Esophagus squamous epithelium (tissue), 5 donors: ENCODE measurements around the gene CYP27B1. TPM values are rescaled to one million over a fixed set of nuclear protein-coding genes. Genes with fewer than 3 reads are reported as not detected.

Experiments used
- DNase-seq: peaks from one replicate; lab custom pipeline; 2025; lab: John Stamatoyannopoulos, UW
- H3K27ac ChIP-seq, 4 donors: fragments of 200-600 bp; sonication (generic); one replicate each; pipeline ENCODE4 v1.5.1; 2016 to 2019; ENCODE audit warnings: mild to moderate bottlenecking in 1 of 4
- H3K27me3 ChIP-seq, 4 donors: fragments of 200-600 bp; sonication (generic); 1 replicate in 3 of 4; 2 replicates in 1 of 4; pipeline versions ENCODE4 v1.5.1 to v1.6.0; 2017 to 2021; ENCODE audit warnings: antibody characterized with exemption in 1 of 4
- H3K36me3 ChIP-seq, 3 donors: fragments of 200-600 bp; sonication (generic); one replicate each; pipeline ENCODE4 v1.5.1; 2016 to 2019
- H3K4me1 ChIP-seq, 3 donors: fragments of 200-600 bp; sonication (generic); one replicate each; pipeline ENCODE4 v1.5.1; 2017 to 2019
- H3K4me3 ChIP-seq, 4 donors: fragments of 200-600 bp; sonication (generic); 1 replicate in 3 of 4; 2 replicates in 1 of 4; pipeline ENCODE4 v1.5.1; 2016 to 2019; ENCODE audit warnings: mild to moderate bottlenecking in 2 of 4, moderate library complexity in 1 of 4
- H3K9me3 ChIP-seq, 3 donors: fragments of 200-600 bp; sonication (generic); one replicate each; pipeline ENCODE4 v1.5.1; 2016 to 2019
- POLR2A ChIP-seq, 4 donors: fragments of 450-650 bp; IDR thresholded peaks; one replicate each; pipeline ENCODE4 v1.6.1; 2017; ENCODE audit warnings: antibody characterized with exemption in 4 of 4, mild to moderate bottlenecking in 4 of 4, moderate library complexity in 3 of 4
- WGBS, 2 donors: methylation state at CpG; one replicate each; pipeline ENCODE4 v1.1.5; 2018; 5-methylcytosine and 5-hydroxymethylcytosine counted together
- intact Hi-C: fragments of 100-400 bp; cut with DNase I; formaldehyde crosslinking; loops from one replicate; pipeline ENCODE4 v1.15.0; 2022
- total RNA-seq, 4 donors: library from RNA; depleted of rRNA; stranded (reverse); fragments of >200 nt; gene quantifications; one replicate each; pipeline ENCODE4 v1.1.0, GENCODE V29; 2016
- TF ChIP-seq, protein P1 (sequence below), 6 experiments: fragments of 450-650 bp in 4 of 6; fragments of 200-600 bp in 2 of 6; sonication (generic) in 2 of 6; IDR thresholded peaks; one replicate each; pipeline ENCODE4 v1.5.1; 2016 to 2019; ENCODE audit warnings: antibody characterized with exemption in 6 of 6, mild to moderate bottlenecking in 4 of 6, moderate library complexity in 4 of 6
- donor health status: DM: yes; HTN: yes; CAD: no.

The CYP27B1 gene
- total RNA-seq, 4 donors from 2014 or later, result 0.18 to 1.7 (median 1.1) TPM

DNA sequence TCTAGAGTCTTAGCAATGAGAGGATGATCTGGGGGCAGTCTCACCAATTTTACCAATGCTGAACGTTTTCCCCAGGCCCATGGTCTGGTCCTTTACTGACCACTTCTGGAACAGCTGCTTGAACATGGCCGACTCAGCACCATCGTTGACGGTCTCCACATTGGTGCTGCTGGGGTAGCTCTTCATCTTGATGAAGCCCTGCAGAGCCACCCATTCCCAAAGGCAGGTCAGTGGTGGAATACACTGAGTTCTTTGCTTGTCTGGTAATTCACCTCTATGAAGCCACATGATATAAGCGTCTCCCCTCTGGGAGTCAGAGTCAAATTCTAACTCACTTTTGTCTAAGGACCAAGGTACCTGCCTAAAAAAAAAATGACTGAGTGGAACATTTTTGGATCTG, 41.5 kb upstream of the CYP27B1 start:
- Histone ChIP-seq H3K27ac (no peak overlapping the region), H3K9me3 (no peaks in the 10 kb centered on the region), H3K4me1 (peaks cover 0 to 11% (median 0%) of the 10 kb centered on the region in 3 donors), H3K36me3 (peaks cover 0 to 93% (median 26%) of the 10 kb centered on the region in 3 donors), H3K27me3 (no peaks in the 10 kb centered on the region), H3K4me3 (no peak overlapping the region)
- intact Hi-C loops, result no loop called here
- DNase-seq, result no peak
- TF ChIP-seq, protein P1, sequence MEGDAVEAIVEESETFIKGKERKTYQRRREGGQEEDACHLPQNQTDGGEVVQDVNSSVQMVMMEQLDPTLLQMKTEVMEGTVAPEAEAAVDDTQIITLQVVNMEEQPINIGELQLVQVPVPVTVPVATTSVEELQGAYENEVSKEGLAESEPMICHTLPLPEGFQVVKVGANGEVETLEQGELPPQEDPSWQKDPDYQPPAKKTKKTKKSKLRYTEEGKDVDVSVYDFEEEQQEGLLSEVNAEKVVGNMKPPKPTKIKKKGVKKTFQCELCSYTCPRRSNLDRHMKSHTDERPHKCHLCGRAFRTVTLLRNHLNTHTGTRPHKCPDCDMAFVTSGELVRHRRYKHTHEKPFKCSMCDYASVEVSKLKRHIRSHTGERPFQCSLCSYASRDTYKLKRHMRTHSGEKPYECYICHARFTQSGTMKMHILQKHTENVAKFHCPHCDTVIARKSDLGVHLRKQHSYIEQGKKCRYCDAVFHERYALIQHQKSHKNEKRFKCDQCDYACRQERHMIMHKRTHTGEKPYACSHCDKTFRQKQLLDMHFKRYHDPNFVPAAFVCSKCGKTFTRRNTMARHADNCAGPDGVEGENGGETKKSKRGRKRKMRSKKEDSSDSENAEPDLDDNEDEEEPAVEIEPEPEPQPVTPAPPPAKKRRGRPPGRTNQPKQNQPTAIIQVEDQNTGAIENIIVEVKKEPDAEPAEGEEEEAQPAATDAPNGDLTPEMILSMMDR (IDR thresholded peaks at IDR 0.05), result no peak
- no peak for TF ChIP-seq POLR2A (IDR thresholded peaks at IDR 0.05)
- 74 to 87% methylated on average over 5 of the region's 5 CpGs for WGBS, 2 donors

DNA sequence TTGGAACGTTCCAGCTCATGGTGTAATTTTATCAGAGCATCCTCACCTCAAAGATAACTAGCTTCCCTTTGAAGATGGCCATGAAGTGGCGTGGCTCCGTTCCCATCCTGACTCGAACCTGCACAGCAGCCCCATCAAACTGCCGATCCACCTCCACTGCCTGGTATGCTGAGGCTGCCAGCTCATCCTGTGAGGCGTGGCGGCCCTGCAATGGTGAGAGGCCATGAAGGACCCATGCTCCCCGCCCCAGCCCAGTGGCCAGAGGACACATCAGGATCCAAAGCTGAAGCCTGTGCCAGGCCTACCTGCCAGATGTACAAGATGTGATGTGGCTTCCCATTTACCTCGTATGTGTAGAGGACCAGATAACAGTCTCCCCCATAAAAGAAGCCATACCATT, 40.4 kb upstream of the CYP27B1 start:
- intact Hi-C loops, result no loop called here
- no peaks in the 10 kb centered on the region for H3K27me3 ChIP-seq
- no peak overlapping the region for H3K27ac ChIP-seq
- H3K4me3 ChIP-seq, result no peak overlapping the region
- DNase-seq, result no peak
- no peak for TF ChIP-seq POLR2A (IDR thresholded peaks at IDR 0.05)
- TF ChIP-seq, protein P1 (IDR thresholded peaks at IDR 0.05), result no peak
- H3K36me3 ChIP-seq, result peaks cover 0 to 95% (median 26%) of the 10 kb centered on the region in 3 donors
- H3K4me1 ChIP-seq, result peaks cover 0 to 13% (median 0%) of the 10 kb centered on the region in 3 donors
- no peaks in the 10 kb centered on the region for H3K9me3 ChIP-seq
- WGBS, 2 donors, result 70 to 75% methylated on average over 2 to 5 of the region's 9 CpGs

DNA sequence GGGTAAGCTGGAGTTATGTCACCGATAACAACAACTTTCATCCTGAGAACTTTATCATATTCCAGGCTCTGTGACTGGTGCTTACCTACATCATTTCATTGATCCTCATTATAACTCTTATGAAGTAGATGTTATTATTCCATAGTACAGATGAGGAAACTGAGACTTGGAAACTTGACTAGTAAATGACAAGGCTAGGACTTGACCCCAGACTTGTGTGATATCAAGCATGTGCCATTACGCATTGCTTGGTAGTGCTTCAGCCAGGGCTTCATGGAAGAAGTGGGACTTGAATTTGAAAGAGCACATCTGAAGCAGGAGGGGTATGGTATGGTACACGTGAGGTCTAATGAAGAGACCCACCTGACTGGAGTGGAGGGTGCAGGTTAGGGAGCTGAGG, 39.8 kb upstream of the CYP27B1 start:
- H3K4me1 ChIP-seq, result peaks cover 0 to 13% (median 0%) of the 10 kb centered on the region in 3 donors
- 90 to 96% methylated on average over 3 of the region's 3 CpGs for WGBS, 2 donors
- no peak for DNase-seq
- H3K9me3 ChIP-seq, result no peaks in the 10 kb centered on the region
- H3K27ac ChIP-seq, result no peak overlapping the region
- H3K27me3 ChIP-seq, result no peaks in the 10 kb centered on the region
- H3K4me3 ChIP-seq, result no peak overlapping the region
- intact Hi-C loops, result no loop called here
- peaks cover 0 to 95% (median 27%) of the 10 kb centered on the region in 3 donors for H3K36me3 ChIP-seq
- TF ChIP-seq, protein P1 (IDR thresholded peaks at IDR 0.05), result no peak
- no peak for TF ChIP-seq POLR2A (IDR thresholded peaks at IDR 0.05)

DNA sequence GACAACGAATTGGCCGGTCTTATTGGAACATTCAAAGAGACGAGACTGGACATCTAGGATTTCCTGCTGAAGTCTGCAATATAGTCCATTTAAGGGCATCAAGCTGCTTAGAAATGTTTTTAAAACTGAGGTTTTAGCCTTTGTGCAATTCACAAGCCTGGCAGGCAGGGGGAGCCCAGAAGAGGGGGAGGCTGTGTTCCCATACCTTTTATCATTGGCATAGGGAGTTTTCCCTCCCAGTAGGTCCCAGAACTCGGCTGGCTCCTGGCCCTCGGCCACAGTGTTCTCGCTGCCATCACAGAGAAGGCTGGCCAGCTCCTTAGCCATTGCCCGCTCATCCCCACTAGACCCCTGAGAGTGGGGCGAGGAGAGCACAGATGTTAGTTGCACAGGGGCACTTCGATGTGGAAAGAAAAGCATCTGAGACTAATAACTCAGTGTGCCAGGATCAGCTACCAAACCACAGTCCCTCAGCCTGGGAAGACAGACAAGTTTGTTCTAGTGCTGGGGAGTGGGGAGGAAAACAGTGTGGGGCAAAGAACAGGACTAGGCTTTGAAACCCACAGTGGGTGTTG, 36.5 kb upstream of the CYP27B1 start:
- no peak for DNase-seq
- WGBS, 2 donors, result 40 to 59% methylated on average over 5 to 6 of the region's 9 CpGs
- no peaks in the 10 kb centered on the region for H3K9me3 ChIP-seq
- H3K27me3 ChIP-seq, result no peaks in the 10 kb centered on the region
- H3K4me1 ChIP-seq, result peaks cover 0 to 7% (median 0%) of the 10 kb centered on the region in 3 donors
- TF ChIP-seq, protein P1 (IDR thresholded peaks at IDR 0.05), result peak; percentile 42 to 85 (median 74)
- no peak for TF ChIP-seq POLR2A (IDR thresholded peaks at IDR 0.05)
- intact Hi-C loops, result no loop called here
- peaks cover 4 to 95% (median 47%) of the 10 kb centered on the region in 3 donors for H3K36me3 ChIP-seq
- peak overlapping the region in 1 of 4 donors; percentile 29 for H3K27ac ChIP-seq
- H3K4me3 ChIP-seq, result no peak overlapping the region

DNA sequence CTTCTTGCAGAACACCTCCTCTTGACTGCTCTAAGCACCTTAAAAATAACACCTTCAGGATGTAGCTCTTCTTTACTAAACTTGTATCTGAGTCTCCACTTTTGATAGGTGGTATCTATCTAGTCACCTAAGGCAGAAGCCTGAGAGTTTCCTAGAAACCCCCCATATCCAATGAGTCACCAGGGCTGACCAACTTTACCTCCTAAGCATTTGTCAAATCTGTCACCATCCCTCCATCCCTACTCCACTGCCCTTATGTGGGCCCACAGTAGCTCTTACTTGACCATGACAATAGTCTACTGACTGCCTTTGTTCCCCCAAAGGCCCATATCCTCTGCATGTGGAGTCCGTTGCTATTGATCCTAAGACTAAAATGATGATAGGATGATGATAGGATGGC, 35.7 kb upstream of the CYP27B1 start:
- H3K27ac ChIP-seq, result no peak overlapping the region
- peaks cover 0 to 7% (median 0%) of the 10 kb centered on the region in 3 donors for H3K4me1 ChIP-seq
- TF ChIP-seq POLR2A (IDR thresholded peaks at IDR 0.05), result no peak
- TF ChIP-seq, protein P1 (IDR thresholded peaks at IDR 0.05), result no peak
- intact Hi-C loops, result no loop called here
- H3K27me3 ChIP-seq, result no peaks in the 10 kb centered on the region
- no peak overlapping the region for H3K4me3 ChIP-seq
- H3K9me3 ChIP-seq, result no peaks in the 10 kb centered on the region
- H3K36me3 ChIP-seq, result peaks cover 4 to 95% (median 42%) of the 10 kb centered on the region in 3 donors
- DNase-seq, result no peak
- WGBS, 2 donors, result 67% methylated on average over 1 of the region's 1 CpG; no CpG with 5 or more reads in 1 of the 2 donors
